Sigmoid colon (tissue), 4 donors: ENCODE data around the gene ERG28.

Experiments
- EP300 ChIP-seq, 4 donors: sonication (generic); formaldehyde crosslinking; IDR thresholded peaks; one replicate each; pipeline ENCODE4 v1.6.1; 2017; ENCODE audit warnings: antibody characterized with exemption in 4 of 4
- POLR2A ChIP-seq, 2 donors: fragments of 450-650 bp; IDR thresholded peaks; one replicate each; pipeline ENCODE4 v1.6.1; 2016; ENCODE audit warnings: antibody characterized with exemption in 2 of 2, mild to moderate bottlenecking in 2 of 2, moderate library complexity in 2 of 2
- POLR2AphosphoS5 ChIP-seq, 4 donors: sonication (generic); formaldehyde crosslinking; IDR thresholded peaks; one replicate each; pipeline ENCODE4 v1.6.1; 2017; ENCODE audit warnings: antibody characterized with exemption in 4 of 4
- TF ChIP-seq, protein P1 (sequence below), 4 experiments: fragments of 450-650 bp in 3 of 4; fragments of 200-600 bp in 1 of 4; IDR thresholded peaks; one replicate each; pipeline ENCODE4 v1.5.1; 2016 to 2019; ENCODE audit warnings: antibody characterized with exemption in 4 of 4, mild to moderate bottlenecking in 3 of 4, moderate library complexity in 2 of 4

DNA sequence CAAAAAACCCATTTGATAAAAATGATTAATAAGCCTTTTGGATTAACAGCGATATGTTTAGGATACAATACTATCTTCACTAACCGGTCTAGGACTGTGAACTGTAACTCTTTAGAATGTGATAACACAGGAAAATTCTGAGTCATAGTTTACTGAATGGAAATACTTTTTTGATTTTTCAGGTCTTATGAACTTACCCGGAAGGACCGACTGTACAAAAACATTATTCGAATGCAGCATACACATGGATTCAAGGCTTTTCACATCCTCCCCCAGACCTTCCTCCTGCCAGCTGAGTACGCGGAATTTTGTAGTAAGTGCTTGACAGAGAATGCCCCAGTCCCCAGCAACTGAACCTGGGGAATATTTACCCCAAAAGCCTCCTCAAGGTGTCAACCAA, 29.3 kb upstream of the ERG28 start:
- TF ChIP-seq POLR2AphosphoS5 (IDR thresholded peaks at IDR 0.05), result no peak
- TF ChIP-seq POLR2A (IDR thresholded peaks at IDR 0.05), result no peak
- TF ChIP-seq, protein P1, sequence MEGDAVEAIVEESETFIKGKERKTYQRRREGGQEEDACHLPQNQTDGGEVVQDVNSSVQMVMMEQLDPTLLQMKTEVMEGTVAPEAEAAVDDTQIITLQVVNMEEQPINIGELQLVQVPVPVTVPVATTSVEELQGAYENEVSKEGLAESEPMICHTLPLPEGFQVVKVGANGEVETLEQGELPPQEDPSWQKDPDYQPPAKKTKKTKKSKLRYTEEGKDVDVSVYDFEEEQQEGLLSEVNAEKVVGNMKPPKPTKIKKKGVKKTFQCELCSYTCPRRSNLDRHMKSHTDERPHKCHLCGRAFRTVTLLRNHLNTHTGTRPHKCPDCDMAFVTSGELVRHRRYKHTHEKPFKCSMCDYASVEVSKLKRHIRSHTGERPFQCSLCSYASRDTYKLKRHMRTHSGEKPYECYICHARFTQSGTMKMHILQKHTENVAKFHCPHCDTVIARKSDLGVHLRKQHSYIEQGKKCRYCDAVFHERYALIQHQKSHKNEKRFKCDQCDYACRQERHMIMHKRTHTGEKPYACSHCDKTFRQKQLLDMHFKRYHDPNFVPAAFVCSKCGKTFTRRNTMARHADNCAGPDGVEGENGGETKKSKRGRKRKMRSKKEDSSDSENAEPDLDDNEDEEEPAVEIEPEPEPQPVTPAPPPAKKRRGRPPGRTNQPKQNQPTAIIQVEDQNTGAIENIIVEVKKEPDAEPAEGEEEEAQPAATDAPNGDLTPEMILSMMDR (IDR thresholded peaks at IDR 0.05), result no peak
- no peak for TF ChIP-seq EP300 (IDR thresholded peaks at IDR 0.05)
